Liver (tissue), 9 donors: ENCODE measurements around the gene GOLGA6D. TPM values are rescaled to one million over a fixed set of nuclear protein-coding genes. Genes with fewer than 3 reads are reported as not detected.

Source experiments
- DNase-seq: peaks from one replicate; pipeline ENCODE4 v3.0.0-alpha.2; 2017; ENCODE audit warnings: low spot score
- H3K27ac ChIP-seq, 2 donors: one replicate each; pipeline ENCODE4 v1.7.0; 2013; ENCODE audit warnings: inconsistent platforms in 2 of 2, low read length in 2 of 2, control low read depth in 1 of 2, low read depth in 1 of 2, mild to moderate bottlenecking in 1 of 2
- H3K27me3 ChIP-seq, 4 donors: one replicate each; pipeline versions ENCODE4 v1.6.1 to v1.7.0; 2013; ENCODE audit warnings: low read length in 3 of 4, inconsistent platforms in 1 of 4, mild to moderate bottlenecking in 1 of 4, moderate library complexity in 1 of 4; ENCODE audit not compliant: control insufficient read depth in 4 of 4, insufficient read depth in 4 of 4
- H3K36me3 ChIP-seq, 4 donors: one replicate each; pipeline versions ENCODE4 v1.6.1 to v1.7.0; 2013; ENCODE audit warnings: low read length in 3 of 4, mild to moderate bottlenecking in 3 of 4, low read depth in 1 of 4, moderate library complexity in 1 of 4; ENCODE audit not compliant: control insufficient read depth in 4 of 4, insufficient read depth in 3 of 4
- H3K4me1 ChIP-seq, 4 donors: one replicate each; pipeline versions ENCODE4 v1.6.1 to v1.7.0; 2013; ENCODE audit warnings: low read length in 3 of 4, mild to moderate bottlenecking in 3 of 4, moderate library complexity in 1 of 4; ENCODE audit not compliant: control insufficient read depth in 4 of 4, insufficient read depth in 4 of 4
- H3K4me3 ChIP-seq, 3 donors: one replicate each; pipeline versions ENCODE4 v1.6.1 to v1.7.0; 2013; ENCODE audit warnings: low read length in 3 of 3, control low read depth in 1 of 3, low read depth in 1 of 3, mild to moderate bottlenecking in 1 of 3
- H3K9ac ChIP-seq, 2 donors: one replicate each; pipeline ENCODE4 v1.7.0; 2013; ENCODE audit warnings: low read length in 2 of 2, mild to moderate bottlenecking in 2 of 2, moderate library complexity in 2 of 2, control low read depth in 1 of 2, low read depth in 1 of 2
- H3K9me3 ChIP-seq, 4 donors: one replicate each; pipeline versions ENCODE4 v1.6.1 to v1.7.0; 2013; ENCODE audit warnings: low read length in 3 of 4; ENCODE audit not compliant: control insufficient read depth in 4 of 4
- ATF3 ChIP-seq: IDR thresholded peaks from 2 replicates; pipeline ENCODE4 v1.6.1; 2016; ENCODE audit warnings: antibody characterized with exemption
- CTCF ChIP-seq: fragments of 150-350 bp; IDR thresholded peaks from 2 replicates; pipeline ENCODE4 v1.5.1; 2017; ENCODE audit warnings: improper control_type of control experiment, low read depth, low read length; ENCODE audit not compliant: missing input control
- EGR1 ChIP-seq, 2 donors: IDR thresholded peaks; 2 replicates each; pipeline ENCODE4 v1.6.1; 2016 to 2018; ENCODE audit warnings: antibody characterized with exemption in 2 of 2, low read depth in 2 of 2
- FOXA2 ChIP-seq: IDR thresholded peaks from 2 replicates; pipeline ENCODE4 v1.6.1; 2016; ENCODE audit warnings: antibody characterized with exemption
- GABPA ChIP-seq, 2 donors: IDR thresholded peaks in 1 of 2; conservative IDR thresholded peaks in 1 of 2; 2 replicates each; pipeline ENCODE4 v1.6.1; 2016; ENCODE audit warnings: antibody characterized with exemption in 2 of 2, mild to moderate bottlenecking in 1 of 2, moderate library complexity in 1 of 2
- HNF4A ChIP-seq, 2 donors: conservative IDR thresholded peaks; 2 replicates each; pipeline ENCODE4 v1.6.1; 2016; ENCODE audit warnings: antibody characterized with exemption in 2 of 2, mild to moderate bottlenecking in 2 of 2
- HNF4G ChIP-seq: IDR thresholded peaks from 2 replicates; pipeline ENCODE4 v1.6.1; 2016; ENCODE audit warnings: antibody characterized with exemption
- JUND ChIP-seq, 2 donors: IDR thresholded peaks; 2 replicates each; pipeline ENCODE4 v1.6.1; 2016; ENCODE audit warnings: antibody characterized with exemption in 2 of 2
- RAD21 ChIP-seq, 2 donors: IDR thresholded peaks; 2 replicates each; pipeline ENCODE4 v1.6.1; 2016; ENCODE audit warnings: antibody characterized with exemption in 2 of 2, mild to moderate bottlenecking in 2 of 2
- REST ChIP-seq: IDR thresholded peaks from 2 replicates; pipeline ENCODE4 v1.6.1; 2016; ENCODE audit warnings: antibody characterized with exemption, mild to moderate bottlenecking
- SP1 ChIP-seq: IDR thresholded peaks from 2 replicates; pipeline ENCODE4 v1.6.1; 2018; ENCODE audit warnings: antibody characterized with exemption, mild to moderate bottlenecking
- TAF1 ChIP-seq: conservative IDR thresholded peaks from 2 replicates; pipeline ENCODE4 v1.6.1; 2016; ENCODE audit warnings: antibody characterized with exemption, mild to moderate bottlenecking
- WGBS: extraction: QIAGEN DNeasy Blood & Tissue Kit; methylation state at CpG from one replicate; pipeline ENCODE4 v1.1.7; 2013; 5-methylcytosine and 5-hydroxymethylcytosine counted together
- polyA plus RNA-seq, 2 donors: library from polyadenylated mRNA; stranded (reverse) in 1 of 2; unstranded in 1 of 2; fragments of 200-250 nt in 1 of 2; fragments of >200 nt in 1 of 2; fragmentation: Nextera tagmentation in 1 of 2; extraction: Ambion mirVana in 1 of 2; gene quantifications; one replicate each; pipeline versions ENCODE4 v1.2.1 to v1.2.3, GENCODE V29; 2013 to 2015
- total RNA-seq, 2 donors: library from RNA; depleted of rRNA; stranded (reverse); fragments of >200 nt; gene quantifications; one replicate each; pipeline ENCODE4 v1.2.3, GENCODE V29; 2014
- donor health status: healthy.
- donor health status: healthy.
- donor health status: healthy.
- donor health status: healthy.
- donor health status: healthy.

GOLGA6D gene
- total and polyA plus RNA-seq, 4 donors: 0.02 to 0.08 (median 0.05) TPM

GRCh38 chr15:75235051-75235673, 47.5 kb upstream of the GOLGA6D start:
- Histone ChIP-seq H3K9me3 (no peaks in the 10 kb centered on the region), H3K4me3 (no peak overlapping the region), H3K27ac (no peak overlapping the region), H3K9ac (no peak overlapping the region), H3K27me3 (peaks cover 0 to 6% (median 0%) of the 10 kb centered on the region in 4 donors), H3K4me1 (peaks cover 0 to 2% (median 0%) of the 10 kb centered on the region in 4 donors), H3K36me3 (no peaks in the 10 kb centered on the region)
- WGBS: 85% methylated on average over 10 of the region's 10 CpGs
- DNase-seq: no peak
- TF ChIP-seq CTCF (no peak), ATF3 (no peak), FOXA2 (no peak), REST (no peak), JUND (IDR thresholded peaks at IDR 0.05) (no peak), TAF1 (no peak), EGR1 (IDR thresholded peaks at IDR 0.05; ENCODE audit: low read depth in 2 of 2) (no peak), RAD21 (IDR thresholded peaks at IDR 0.05) (no peak), HNF4A (conservative IDR thresholded peaks at IDR 0.05) (no peak)

GRCh38 chr15:75235760-75236729, 46.6 kb upstream of the GOLGA6D start:
- TF ChIP-seq FOXA2 (no peak), GABPA (IDR thresholded peaks at IDR 0.05 in 1 of 2, conservative IDR thresholded peaks at IDR 0.05 in 1 of 2) (no peak), HNF4A (conservative IDR thresholded peaks at IDR 0.05) (no peak), SP1 (no peak), HNF4G (no peak), EGR1 (IDR thresholded peaks at IDR 0.05; ENCODE audit: low read depth in 2 of 2) (no peak)
- H3K36me3 ChIP-seq: no peaks in the 10 kb centered on the region
- no peaks in the 10 kb centered on the region for H3K9me3 ChIP-seq
- WGBS: 90% methylated on average over 11 of the region's 11 CpGs
- peaks cover 0 to 6% (median 0%) of the 10 kb centered on the region in 4 donors for H3K27me3 ChIP-seq
- no peak overlapping the region for H3K27ac ChIP-seq
- DNase-seq: no peak
- H3K4me1 ChIP-seq: no peaks in the 10 kb centered on the region
- H3K9ac ChIP-seq: no peak overlapping the region
- H3K4me3 ChIP-seq: no peak overlapping the region
